Activated CD8-positive, alpha-beta T cell treated with anti-CD3 and anti-CD28 coated beads for 36 hours (primary cell): ENCODE data around the gene UBE2D4. TPM values are rescaled to one million over a fixed set of nuclear protein-coding genes. Genes with fewer than 3 reads are reported as not detected.

ENCODE experiments used
- ATAC-seq: fragments of 200-7000 bp; cut with Tn5 transposase; one replicate; pipeline ENCODE4 v1.10.0; 2021; ENCODE audit warnings: mild to moderate bottlenecking, moderate library complexity
- CTCF ChIA-PET: fragments of 350-600 bp; sonication (Branson Sonifier 250); formaldehyde crosslinking; loops from one replicate; lab custom pipeline; 2021; ENCODE audit warnings: antibody characterized with exemption; lab: Charles Lee
- POLR2A ChIA-PET: fragments of 350-600 bp; sonication (Branson Sonifier 250); formaldehyde crosslinking; loops from one replicate; lab custom pipeline; 2021; ENCODE audit warnings: antibody characterized with exemption; lab: Charles Lee
- DNase-seq: peaks from one replicate; pipeline ENCODE4 v3.0.0-alpha.2; 2020
- H3K27ac Mint-ChIP-seq: one replicate; pipeline ENCODE4 v1.8.0; 2021; ENCODE audit warnings: mild to moderate bottlenecking, mixed read lengths
- H3K27me3 Mint-ChIP-seq: one replicate; pipeline ENCODE4 v1.8.0; 2021; ENCODE audit warnings: mixed read lengths
- H3K36me3 Mint-ChIP-seq: one replicate; pipeline ENCODE4 v1.8.0; 2021; ENCODE audit warnings: low read depth, mixed read lengths
- H3K4me1 Mint-ChIP-seq: one replicate; pipeline ENCODE4 v1.8.0; 2021; ENCODE audit warnings: low read depth, mixed read lengths
- H3K4me3 Mint-ChIP-seq: one replicate; pipeline ENCODE4 v1.8.0; 2021; ENCODE audit warnings: mild to moderate bottlenecking, moderate library complexity, mixed read lengths
- H3K9me3 Mint-ChIP-seq: one replicate; pipeline ENCODE4 v1.8.0; 2021; ENCODE audit warnings: mixed read lengths
- intact Hi-C: fragments of 100-400 bp; cut with micrococcal nuclease; formaldehyde crosslinking; loops from one replicate; pipeline ENCODE4 v1.10.0; 2022
- total RNA-seq, 2 experiments: library from RNA; stranded (reverse); gene quantifications; one replicate each; pipeline ENCODE4 v1.2.3, GENCODE V29; 2021
- TF ChIP-seq, protein P1 (sequence below): fragments of 200-600 bp; IDR thresholded peaks from one replicate; pipeline ENCODE4 v1.8.0; 2022; ENCODE audit warnings: antibody characterized with exemption, mild to moderate bottlenecking

Gene UBE2D4
- total RNA-seq, 2 experiments from 2014 or later = 8.8 to 10.2 TPM

DNA sequence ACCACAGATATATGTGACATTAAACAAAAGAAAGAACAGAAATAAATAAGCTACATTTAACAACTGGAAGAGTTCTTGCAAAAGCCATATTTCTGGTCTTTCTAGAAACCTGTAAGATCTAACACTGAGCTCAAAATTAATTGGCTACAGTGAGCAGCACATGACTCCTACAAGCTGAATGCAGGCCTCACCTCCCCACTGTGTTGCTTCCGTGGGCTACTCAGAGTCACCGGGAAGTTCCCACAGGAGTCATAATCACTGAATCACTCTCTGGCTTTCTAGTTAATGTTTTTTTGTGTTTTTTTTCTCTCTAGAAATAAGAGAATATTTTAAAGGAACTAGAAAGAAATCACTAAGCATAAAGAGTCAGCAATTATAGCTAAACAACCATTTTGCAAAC, 46.8 kb upstream of the UBE2D4 start:
- TF ChIP-seq, protein P1, sequence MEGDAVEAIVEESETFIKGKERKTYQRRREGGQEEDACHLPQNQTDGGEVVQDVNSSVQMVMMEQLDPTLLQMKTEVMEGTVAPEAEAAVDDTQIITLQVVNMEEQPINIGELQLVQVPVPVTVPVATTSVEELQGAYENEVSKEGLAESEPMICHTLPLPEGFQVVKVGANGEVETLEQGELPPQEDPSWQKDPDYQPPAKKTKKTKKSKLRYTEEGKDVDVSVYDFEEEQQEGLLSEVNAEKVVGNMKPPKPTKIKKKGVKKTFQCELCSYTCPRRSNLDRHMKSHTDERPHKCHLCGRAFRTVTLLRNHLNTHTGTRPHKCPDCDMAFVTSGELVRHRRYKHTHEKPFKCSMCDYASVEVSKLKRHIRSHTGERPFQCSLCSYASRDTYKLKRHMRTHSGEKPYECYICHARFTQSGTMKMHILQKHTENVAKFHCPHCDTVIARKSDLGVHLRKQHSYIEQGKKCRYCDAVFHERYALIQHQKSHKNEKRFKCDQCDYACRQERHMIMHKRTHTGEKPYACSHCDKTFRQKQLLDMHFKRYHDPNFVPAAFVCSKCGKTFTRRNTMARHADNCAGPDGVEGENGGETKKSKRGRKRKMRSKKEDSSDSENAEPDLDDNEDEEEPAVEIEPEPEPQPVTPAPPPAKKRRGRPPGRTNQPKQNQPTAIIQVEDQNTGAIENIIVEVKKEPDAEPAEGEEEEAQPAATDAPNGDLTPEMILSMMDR = no peak
- ChIA-PET POLR2A (interaction anchor here (0.6 to 1.2 kb wide), 3 partner anchors 10 to 622 kb away, joined by 3 to 5 read pairs (median 4); partner anchors contain the start of gene MRPS24), CTCF (interaction anchor here (1.3 kb wide), 1 partner anchor 40 kb away, joined by 5 read pairs; no protein-coding TSS in a partner anchor)
- H3K9me3 Mint-ChIP-seq = no peaks in the 10 kb centered on the region
- H3K27me3 Mint-ChIP-seq = no peaks in the 10 kb centered on the region
- no peaks in the 10 kb centered on the region for H3K4me1 Mint-ChIP-seq
- intact Hi-C loops = no loop called here
- H3K27ac Mint-ChIP-seq = no peak overlapping the region
- DNase-seq (no peak), ATAC-seq (no peak)
- peaks cover 50% of the 10 kb centered on the region for H3K36me3 Mint-ChIP-seq
- no peak overlapping the region for H3K4me3 Mint-ChIP-seq

DNA sequence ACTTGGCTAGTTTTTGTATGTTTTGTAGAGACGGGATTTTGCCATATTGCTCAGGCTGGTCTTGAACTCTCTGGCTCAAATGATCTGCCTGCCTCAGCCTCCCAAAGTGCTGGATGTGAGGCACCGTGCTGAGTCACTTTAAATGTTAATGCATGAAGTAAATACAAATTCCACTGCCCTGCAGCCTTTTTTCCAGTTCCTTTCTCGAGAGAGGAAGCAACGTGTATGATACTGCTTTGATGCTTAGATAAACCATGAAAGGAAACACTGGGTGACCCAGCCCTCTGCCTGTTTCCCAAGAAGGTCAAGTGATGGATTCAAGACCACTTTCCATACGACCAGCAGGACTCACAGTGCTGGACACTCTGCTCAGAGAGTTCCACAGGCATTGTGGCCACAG, 45.6 kb upstream of the UBE2D4 start:
- Mint-ChIP-seq H3K9me3 (no peaks in the 10 kb centered on the region), H3K27me3 (no peaks in the 10 kb centered on the region), H3K27ac (no peak overlapping the region), H3K4me3 (no peak overlapping the region), H3K4me1 (no peaks in the 10 kb centered on the region), H3K36me3 (peaks cover 45% of the 10 kb centered on the region)
- ATAC-seq = no peak
- CTCF ChIA-PET = no interaction called here
- POLR2A ChIA-PET = no interaction called here
- TF ChIP-seq, protein P1 = no peak
- intact Hi-C loops = no loop called here
- DNase-seq = no peak

DNA sequence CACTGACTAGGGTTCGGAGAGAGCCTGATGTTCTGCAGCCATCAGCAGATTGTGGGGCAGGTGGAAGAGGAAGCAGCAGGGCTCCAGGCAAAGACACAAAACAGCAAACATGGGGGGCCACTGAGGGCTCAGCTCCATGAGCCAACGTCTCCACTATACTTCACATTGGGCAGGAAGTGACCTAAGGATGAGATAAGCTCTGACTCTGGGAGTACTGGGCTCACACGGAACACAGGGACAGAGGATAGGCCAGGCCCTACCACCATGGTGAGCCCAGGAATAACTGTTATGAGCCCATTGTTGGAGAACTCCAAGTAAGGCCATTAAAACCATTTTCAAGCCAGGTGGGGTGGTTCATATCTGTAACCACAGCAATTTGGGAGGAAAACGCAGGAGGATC, 42.0 kb upstream of the UBE2D4 start:
- TF ChIP-seq, protein P1 = no peak
- Mint-ChIP-seq H3K27ac (no peak overlapping the region), H3K27me3 (no peaks in the 10 kb centered on the region), H3K9me3 (no peaks in the 10 kb centered on the region), H3K4me1 (peaks cover 8% of the 10 kb centered on the region), H3K36me3 (peaks cover 22% of the 10 kb centered on the region), H3K4me3 (no peak overlapping the region)
- intact Hi-C loops = no loop called here
- no peak for DNase-seq
- ChIA-PET POLR2A (interaction anchor here (0.6 to 1.4 kb wide), 2 partner anchors 14 to 42 kb away, joined by 3 to 5 read pairs; partner anchors contain the start of gene UBE2D4), CTCF (interaction anchor here (1.0 to 1.3 kb wide), 2 partner anchors 12 to 20 kb away, joined by 3 to 4 read pairs; no protein-coding TSS in a partner anchor)
- no peak for ATAC-seq

DNA sequence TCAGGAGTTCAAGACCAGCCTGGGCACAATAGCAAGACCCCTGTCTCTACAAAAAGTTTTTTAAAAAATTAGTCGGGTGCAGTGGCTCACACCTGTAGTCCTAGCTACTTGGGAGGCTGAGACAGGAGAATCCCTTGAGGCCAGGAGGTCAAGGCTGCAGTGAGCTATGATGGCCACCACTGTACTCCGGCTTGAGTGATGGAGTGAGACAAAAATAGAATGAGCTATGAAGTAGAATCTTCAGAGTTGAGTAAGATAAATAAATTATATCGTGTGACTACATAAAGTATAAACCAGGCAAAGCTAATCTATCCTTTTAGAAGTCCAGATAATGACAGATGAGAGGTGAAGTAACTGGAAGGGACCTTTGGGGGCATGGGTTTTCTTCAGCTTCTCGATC, 41.6 kb upstream of the UBE2D4 start:
- ChIA-PET CTCF (interaction anchor here (1.3 kb wide), 1 partner anchor 19 kb away, joined by 4 read pairs; no protein-coding TSS in a partner anchor), POLR2A (interaction anchor here (0.6 to 1.4 kb wide), 3 partner anchors 13 to 41 kb away, joined by 3 to 5 read pairs (median 3); partner anchors contain the start of genes MRPS24 and UBE2D4)
- intact Hi-C loops = no loop called here
- H3K27me3 Mint-ChIP-seq = no peaks in the 10 kb centered on the region
- no peaks in the 10 kb centered on the region for H3K9me3 Mint-ChIP-seq
- H3K4me3 Mint-ChIP-seq = no peak overlapping the region
- peaks cover 12% of the 10 kb centered on the region for H3K4me1 Mint-ChIP-seq
- ATAC-seq (no peak), DNase-seq (no peak)
- H3K27ac Mint-ChIP-seq = no peak overlapping the region
- H3K36me3 Mint-ChIP-seq = peaks cover 22% of the 10 kb centered on the region
- TF ChIP-seq, protein P1 = no peak
